Jurkat, Clone E6-1 (cell line): Measurements from ENCODE around the gene CHTF8.
A peak's percentile ranks its signal among the peaks of the same experiment; 100 is the strongest.

ENCODE experiments used
- DNase-seq: peaks from one replicate; pipeline ENCODE4 v3.0.0-alpha.2; 2011; ENCODE audit warnings: low read depth, low spot score
- H3K4me3 ChIP-seq: 2 replicates; pipeline ENCODE4 v1.5.1; 2011; ENCODE audit warnings: mild to moderate bottlenecking, low read length, control low read depth, moderate library complexity

Gene CHTF8

GRCh38 chr16:69100071-69100691 is 32.2 kb downstream of the CHTF8 start:
- no peak overlapping the region for H3K4me3 ChIP-seq
- DNase-seq = no peak

GRCh38 chr16:69095193-69095592 is 37.2 kb downstream of the CHTF8 start:
- no peak overlapping the region for H3K4me3 ChIP-seq
- no peak for DNase-seq

GRCh38 chr16:69094501-69094900 is 37.9 kb downstream of the CHTF8 start:
- DNase-seq = no peak
- no peak overlapping the region for H3K4me3 ChIP-seq

- no peak overlapping the region for H3K4me3 ChIP-seq
- DNase-seq = no peak
Observed at GRCh38 chr16:69093974-69094373, 38.4 kb downstream of the CHTF8 start.

GRCh38 chr16:69089091-69089910 is 43.1 kb downstream of the CHTF8 start:
- no peak overlapping the region for H3K4me3 ChIP-seq
- DNase-seq = no peak

GRCh38 chr16:69088684-69089083 is 43.7 kb downstream of the CHTF8 start:
- H3K4me3 ChIP-seq = no peak overlapping the region
- no peak for DNase-seq

GRCh38 chr16:69087161-69087581 is 45.2 kb downstream of the CHTF8 start:
- H3K4me3 ChIP-seq = no peak overlapping the region
- peak; percentile 50 for DNase-seq

GRCh38 chr16:69085032-69085695 is 47.2 kb downstream of the CHTF8 start:
- DNase-seq = no peak
- H3K4me3 ChIP-seq = no peak overlapping the region

GRCh38 chr16:69084289-69084688 is 48.1 kb downstream of the CHTF8 start:
- DNase-seq = no peak
- H3K4me3 ChIP-seq = no peak overlapping the region

GRCh38 chr16:69083306-69083941 is 49.0 kb downstream of the CHTF8 start:
- H3K4me3 ChIP-seq = no peak overlapping the region
- no peak for DNase-seq

GRCh38 chr16:69079697-69080096 is 52.7 kb downstream of the CHTF8 start:
- DNase-seq = no peak
- H3K4me3 ChIP-seq = no peak overlapping the region

GRCh38 chr16:69078073-69078472 is 54.3 kb downstream of the CHTF8 start:
- DNase-seq = no peak
- no peak overlapping the region for H3K4me3 ChIP-seq

- H3K4me3 ChIP-seq = no peak overlapping the region
- no peak for DNase-seq
Observed at GRCh38 chr16:69077251-69077650, 55.1 kb downstream of the CHTF8 start.

- H3K4me3 ChIP-seq = no peak overlapping the region
- no peak for DNase-seq
Observed at GRCh38 chr16:69073181-69073702, 59.1 kb downstream of the CHTF8 start.

- DNase-seq = no peak
- H3K4me3 ChIP-seq = peak overlapping the region; percentile 17
Observed at GRCh38 chr16:69072640-69072974, 59.8 kb downstream of the CHTF8 start.

- no peak overlapping the region for H3K4me3 ChIP-seq
- DNase-seq = no peak
Observed at GRCh38 chr16:69071036-69071435, 61.4 kb downstream of the CHTF8 start.

- no peak for DNase-seq
- H3K4me3 ChIP-seq = no peak overlapping the region
Observed at GRCh38 chr16:69069504-69069903, 62.9 kb downstream of the CHTF8 start.
